OCI-LY3 (cell line): Measurements from ENCODE around the gene CDH4.

Experiments used
- CTCF ChIP-seq: fragments of 200-600, 300-600 bp; sonication (generic); IDR thresholded peaks from 2 replicates; pipeline ENCODE4 v1.5.1; 2014; ENCODE audit warnings: antibody characterized with exemption, low read length, low read depth
- EZH2phosphoT487 ChIP-seq: fragments of 200-600 bp; shearing (Covaris generic); IDR thresholded peaks from 2 replicates; pipeline ENCODE4 v1.6.1; 2018; ENCODE audit warnings: antibody characterized with exemption, mixed run types, low read depth

- no peak for TF ChIP-seq CTCF
- no peak for TF ChIP-seq EZH2phosphoT487
Measured at GRCh38 chr20:61301711-61302525, 49.9 kb downstream of the CDH4 start.
